Right renal cortex interstitium (tissue), 3 donors: ENCODE data around the gene MSH3. TPM values are rescaled to one million over a fixed set of nuclear protein-coding genes. Genes with fewer than 3 reads are reported as not detected.
"Not testable (repeated sequence)": the region's sequence is repeated elsewhere in the genome, so short reads cannot be mapped to it uniquely, and the experiment has no call there.

Experiments
- DNase-seq, 3 donors: peaks; one replicate each; pipeline ENCODE4 v3.0.0-alpha.2; 2013; ENCODE audit warnings: low read depth in 3 of 3, low spot score in 2 of 3
- polyA plus RNA-seq, 3 donors: library from polyadenylated mRNA; unstranded; fragments of 120-200 nt; gene quantifications; one replicate each; pipeline ENCODE4 v1.2.1, GENCODE V29; 2013; ENCODE audit not compliant: insufficient read length in 3 of 3

The MSH3 gene
- polyA plus RNA-seq, 3 donors, result 20.6 to 26.3 (median 21.4) TPM

- no peak for DNase-seq
These were observed 851 bp downstream of the MSH3 start for GRCh38 chr5:80655231-80655774.

GRCh38 chr5:80656425-80656824, 2.0 kb downstream of the MSH3 start:
- no peak for DNase-seq

GRCh38 chr5:80659106-80659505, 4.7 kb downstream of the MSH3 start:
- no peak for DNase-seq

GRCh38 chr5:80660661-80661060, 6.2 kb downstream of the MSH3 start:
- DNase-seq, result not testable (repeated sequence)

DNA sequence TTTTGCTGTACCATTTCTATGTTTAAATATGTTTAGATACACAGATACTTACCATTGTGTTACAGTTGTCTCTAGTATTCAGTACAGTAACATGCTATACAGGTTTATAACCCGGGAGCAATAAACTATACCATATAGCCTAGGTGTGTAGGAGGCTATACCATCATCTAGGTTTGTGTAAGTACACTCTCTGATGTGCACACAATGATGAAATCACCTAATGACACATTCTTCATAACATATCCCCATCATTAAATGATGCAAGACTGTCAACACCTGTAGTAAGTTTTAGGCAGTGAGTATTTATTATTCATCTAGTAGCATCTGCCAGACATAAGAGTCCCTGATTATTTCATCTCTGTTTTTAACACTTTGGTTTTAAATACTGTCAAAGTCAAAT, 7.7 kb downstream of the MSH3 start:
- no peak for DNase-seq

DNA sequence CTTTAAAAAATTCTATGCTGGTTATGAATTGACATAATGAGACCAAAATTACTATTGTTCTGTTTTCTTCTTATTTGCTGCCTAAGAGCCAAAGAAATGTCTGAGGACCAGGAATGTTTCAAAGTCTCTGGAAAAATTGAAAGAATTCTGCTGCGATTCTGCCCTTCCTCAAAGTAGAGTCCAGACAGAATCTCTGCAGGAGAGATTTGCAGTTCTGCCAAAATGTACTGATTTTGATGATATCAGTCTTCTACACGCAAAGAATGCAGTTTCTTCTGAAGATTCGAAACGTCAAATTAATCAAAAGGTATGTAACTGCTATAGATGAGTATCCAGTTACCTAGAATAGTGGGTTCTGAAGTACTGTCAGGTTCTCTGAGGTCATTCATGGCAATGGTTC, 10.6 kb downstream of the MSH3 start:
- DNase-seq, result no peak

GRCh38 chr5:80667384-80667783, 12.9 kb downstream of the MSH3 start:
- DNase-seq, result no peak

DNA sequence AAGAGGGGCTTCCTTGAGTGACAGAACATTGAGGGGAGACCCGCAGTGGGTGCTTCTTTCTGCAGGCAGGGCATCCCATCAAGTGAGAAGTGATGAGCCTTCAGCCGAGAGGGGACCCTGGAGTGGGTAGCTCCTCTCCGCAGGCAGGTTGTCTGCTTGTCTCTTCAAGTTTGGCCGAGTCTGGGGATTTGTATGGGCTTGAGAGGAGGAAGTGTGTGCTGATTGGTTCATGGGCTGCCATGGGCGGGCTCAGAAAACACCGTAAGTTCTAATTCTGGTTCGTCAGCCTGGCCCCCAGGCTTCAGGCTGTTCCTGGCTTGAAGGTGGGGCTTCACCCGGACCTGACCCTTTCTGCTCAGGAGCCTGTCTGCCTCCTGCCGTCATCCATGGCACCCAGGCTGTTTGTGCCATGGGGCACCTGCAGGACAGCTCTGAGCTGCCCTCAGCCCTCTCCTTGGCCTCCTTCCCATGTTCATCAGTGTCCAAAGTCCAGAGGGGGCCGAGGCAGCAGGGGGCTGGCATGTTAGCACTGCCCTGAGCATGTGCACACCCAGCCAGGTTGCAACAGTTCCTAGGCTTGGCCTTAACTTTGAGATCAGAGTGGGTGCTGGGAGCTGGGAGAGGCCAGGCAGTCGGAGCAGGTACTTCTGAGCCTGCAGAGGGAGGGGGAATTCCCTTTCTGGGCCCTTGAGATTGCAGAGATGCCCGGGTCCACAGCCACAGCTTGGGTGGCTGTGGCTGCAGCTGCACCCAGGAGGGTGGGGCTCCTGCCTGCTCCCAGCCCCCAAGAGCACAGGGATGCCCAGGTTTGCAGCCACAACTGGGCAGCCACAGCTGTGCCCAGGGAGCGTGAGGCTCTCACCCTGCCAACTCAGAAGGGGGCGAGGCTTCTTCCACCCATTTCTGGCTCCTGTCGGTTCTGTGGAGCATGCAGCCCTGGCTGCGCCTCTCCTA, 13.8 kb downstream of the MSH3 start:
- DNase-seq, result no peak

DNA sequence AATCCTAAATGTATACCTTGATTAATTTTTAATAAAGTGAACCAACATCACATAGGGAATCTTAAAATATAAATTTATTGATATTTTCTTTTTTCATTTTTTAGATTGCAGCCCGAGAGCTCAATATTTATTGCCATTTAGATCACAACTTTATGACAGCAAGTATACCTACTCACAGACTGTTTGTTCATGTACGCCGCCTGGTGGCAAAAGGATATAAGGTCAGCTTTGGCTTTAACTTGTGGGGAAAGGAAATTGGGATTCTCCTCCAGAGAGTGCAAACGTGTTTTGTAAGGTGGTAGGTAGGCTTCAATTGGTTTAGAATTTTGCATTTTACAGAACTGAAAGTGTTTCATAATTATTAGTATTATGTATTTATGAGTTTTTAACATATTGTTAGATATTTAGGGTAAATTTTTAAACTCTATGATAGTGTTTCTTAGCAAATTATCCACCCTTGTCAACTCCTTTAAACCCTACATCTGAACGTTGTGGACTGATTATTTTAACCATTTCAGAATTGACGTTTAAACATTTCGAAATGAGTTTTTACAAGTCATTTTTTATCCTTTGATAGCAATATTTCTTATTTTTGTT, 17.8 kb downstream of the MSH3 start:
- DNase-seq, result peak in 2 of 3 donors; percentile 43 to 44

DNA sequence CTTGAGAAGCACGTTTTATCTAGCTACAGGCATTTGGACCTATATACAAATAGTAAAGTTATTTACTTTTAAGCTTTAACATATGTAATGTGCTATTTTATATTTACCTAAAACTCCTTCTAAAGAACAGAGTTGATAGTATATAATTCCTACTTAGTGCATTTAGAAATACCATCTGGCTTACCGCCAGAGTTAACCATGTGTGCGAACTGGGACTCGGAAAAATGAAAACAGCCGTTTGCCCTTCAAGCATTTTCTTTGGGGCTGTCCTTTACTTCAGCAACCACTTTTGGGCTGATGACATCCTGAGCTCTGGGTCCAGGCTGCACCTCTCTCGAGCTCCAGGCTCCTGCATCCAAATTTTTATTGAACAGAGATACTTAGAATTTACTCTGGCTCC, 22.3 kb downstream of the MSH3 start:
- no peak for DNase-seq

GRCh38 chr5:80686757-80687156, 32.3 kb downstream of the MSH3 start:
- no peak for DNase-seq

- no peak for DNase-seq
These were observed 34.4 kb downstream of the MSH3 start for GRCh38 chr5:80688648-80689420.

DNA sequence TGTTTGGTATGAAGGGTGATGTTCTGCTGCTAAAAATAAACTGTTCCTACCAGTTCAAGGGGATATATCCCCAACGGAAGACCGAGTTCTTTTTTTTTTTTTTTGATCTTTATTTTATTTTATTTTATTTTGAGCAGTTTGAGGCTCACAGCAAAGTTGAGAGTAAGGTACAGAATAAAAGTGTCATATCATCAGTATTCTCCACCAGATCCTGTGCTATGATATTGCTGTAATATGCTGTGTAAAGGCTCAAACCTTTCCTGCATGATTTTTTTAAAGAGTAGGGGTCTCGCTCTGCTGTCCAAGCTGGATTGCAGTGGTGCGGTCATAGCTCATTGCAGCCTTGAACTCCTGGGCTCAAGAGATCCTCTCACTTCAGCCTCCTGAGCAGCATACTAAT, 35.2 kb downstream of the MSH3 start:
- no peak for DNase-seq

GRCh38 chr5:80695666-80696065, 41.2 kb downstream of the MSH3 start:
- no peak for DNase-seq

DNA sequence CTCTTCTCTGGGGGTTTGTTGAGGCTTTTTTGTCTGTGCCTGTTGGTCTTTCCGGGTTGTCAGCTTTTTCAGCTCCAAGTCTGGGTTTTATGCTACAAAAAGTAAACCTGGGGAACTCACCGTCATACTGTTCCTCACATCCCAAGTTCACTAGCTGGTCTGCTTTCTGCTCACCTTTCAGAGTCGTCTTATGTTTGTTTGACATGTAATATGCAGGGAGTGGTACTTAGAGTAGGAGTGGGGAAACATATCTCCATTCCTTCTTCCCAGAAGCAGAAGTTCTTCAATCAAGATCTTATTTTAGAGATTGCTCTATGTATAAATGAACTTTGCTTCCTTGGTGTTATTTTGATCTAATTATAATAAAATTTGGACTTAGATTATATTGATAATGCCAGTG, 42.0 kb downstream of the MSH3 start:
- no peak for DNase-seq

GRCh38 chr5:80697100-80697499, 42.6 kb downstream of the MSH3 start:
- DNase-seq, result no peak

DNA sequence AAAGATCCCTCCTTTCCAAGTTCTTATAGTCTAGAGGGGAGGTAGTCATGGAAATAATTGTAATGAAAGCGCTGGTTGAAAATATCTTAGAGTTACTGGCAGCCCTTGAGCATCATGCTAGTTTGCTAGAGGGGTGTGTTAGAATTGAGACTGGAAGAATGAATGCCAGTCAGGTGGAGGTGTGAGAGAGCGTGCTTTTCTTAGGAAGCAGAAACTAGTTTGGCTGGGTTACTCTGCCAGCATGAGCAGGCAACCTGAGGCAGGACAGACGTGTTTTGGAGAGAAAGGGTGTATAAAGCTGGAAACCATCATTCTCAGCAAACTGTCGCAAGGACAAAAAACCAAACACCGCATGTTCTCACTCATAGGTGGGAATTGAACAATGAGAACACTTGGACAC, 43.9 kb downstream of the MSH3 start:
- DNase-seq, result no peak

- no peak for DNase-seq
These were observed 47.1 kb downstream of the MSH3 start for GRCh38 chr5:80701597-80701996.

GRCh38 chr5:80703291-80703690, 48.8 kb downstream of the MSH3 start:
- no peak for DNase-seq

DNA sequence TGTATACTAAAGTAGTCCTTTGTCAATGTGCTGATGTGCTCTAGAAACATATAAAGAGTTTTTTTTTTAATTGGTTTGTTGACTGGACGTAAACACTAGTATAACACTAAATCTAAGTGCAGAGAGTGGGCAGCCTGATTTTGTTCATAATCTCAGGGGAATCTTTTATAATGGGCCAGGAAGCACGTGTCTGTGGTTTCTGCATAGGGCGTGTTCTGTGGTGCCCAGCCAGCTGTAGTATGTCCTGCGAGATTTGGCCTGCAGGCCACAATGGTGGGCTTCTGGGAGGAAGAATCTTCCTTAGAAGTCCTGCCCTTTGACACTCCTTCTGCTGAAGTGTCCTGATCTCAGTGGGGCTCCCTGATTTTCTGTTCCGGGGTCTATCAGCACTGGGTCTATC, 49.3 kb downstream of the MSH3 start:
- DNase-seq, result no peak

GRCh38 chr5:80704221-80704620, 49.8 kb downstream of the MSH3 start:
- DNase-seq, result no peak
